Activated CD4-positive, alpha-beta T cell treated with anti-CD3 and anti-CD28 coated beads for 4 hours (primary cell): Measurements from ENCODE around the gene SHISA6.

Experiments
- DNase-seq, 2 donors: peaks; one replicate each; pipeline ENCODE4 v3.0.0-alpha.2; 2020

The SHISA6 gene

GRCh38 chr17:11547853-11548252, 306.8 kb downstream of the SHISA6 start:
- DNase-seq, result no peak

DNA sequence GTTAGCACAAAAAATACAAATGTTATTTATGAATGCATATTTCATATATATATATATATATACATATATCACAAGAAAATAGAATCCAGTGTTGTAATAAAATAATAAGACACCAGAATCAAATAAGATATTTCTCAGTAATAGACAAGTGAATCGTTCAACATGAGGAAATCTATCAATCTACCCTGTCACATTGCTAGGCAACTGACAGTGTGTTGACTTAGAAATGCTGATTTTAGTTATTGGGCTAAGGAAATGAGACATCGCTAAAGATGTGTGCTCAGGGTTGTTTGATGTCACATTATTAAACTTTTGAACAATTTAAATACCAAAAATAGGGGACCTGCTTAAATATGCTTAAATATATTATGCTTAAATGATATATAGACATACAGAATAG, 307.4 kb downstream of the SHISA6 start:
- DNase-seq, result no peak

- DNase-seq, result no peak
These were observed 309.4 kb downstream of the SHISA6 start for GRCh38 chr17:11550431-11550830.

DNA sequence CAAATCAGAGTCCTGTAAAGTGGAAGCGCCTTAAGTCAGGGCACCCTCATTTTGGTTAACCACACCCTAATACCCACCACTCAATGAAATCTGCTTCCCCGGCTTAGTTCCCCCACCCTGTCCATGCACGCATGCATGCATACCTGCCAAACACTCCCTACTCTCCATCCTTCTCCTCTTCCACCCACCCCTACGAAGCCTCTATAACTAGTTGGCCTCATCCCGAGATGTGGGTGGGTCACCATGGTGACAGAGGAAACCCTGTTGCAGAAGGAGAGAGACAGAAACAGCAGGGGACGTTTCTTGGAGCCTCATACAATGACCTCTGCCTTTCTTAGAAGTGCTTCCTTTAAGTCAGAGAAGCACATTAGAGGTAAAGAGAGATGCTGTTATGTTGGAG, 310.4 kb downstream of the SHISA6 start:
- no peak for DNase-seq

DNA sequence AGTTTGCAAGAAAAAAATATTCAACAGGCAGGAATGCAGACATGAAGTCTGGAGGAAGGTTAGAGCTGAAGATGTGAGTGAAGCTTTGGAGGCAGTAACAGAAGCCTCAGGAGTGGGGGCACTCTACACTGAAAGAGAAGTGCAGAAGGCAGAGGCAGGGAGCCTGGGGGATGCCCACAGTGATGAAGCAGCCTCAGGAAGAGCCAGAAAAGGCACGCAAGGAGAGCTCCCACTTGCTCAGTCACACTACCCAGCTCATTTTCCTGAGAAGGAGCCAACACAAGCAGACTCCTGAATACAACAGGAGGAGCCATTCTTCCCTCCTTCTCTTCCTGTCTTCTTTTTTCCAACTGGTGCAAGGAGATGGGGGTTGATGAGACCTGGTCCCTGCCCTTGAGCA, 312.1 kb downstream of the SHISA6 start:
- no peak for DNase-seq

DNA sequence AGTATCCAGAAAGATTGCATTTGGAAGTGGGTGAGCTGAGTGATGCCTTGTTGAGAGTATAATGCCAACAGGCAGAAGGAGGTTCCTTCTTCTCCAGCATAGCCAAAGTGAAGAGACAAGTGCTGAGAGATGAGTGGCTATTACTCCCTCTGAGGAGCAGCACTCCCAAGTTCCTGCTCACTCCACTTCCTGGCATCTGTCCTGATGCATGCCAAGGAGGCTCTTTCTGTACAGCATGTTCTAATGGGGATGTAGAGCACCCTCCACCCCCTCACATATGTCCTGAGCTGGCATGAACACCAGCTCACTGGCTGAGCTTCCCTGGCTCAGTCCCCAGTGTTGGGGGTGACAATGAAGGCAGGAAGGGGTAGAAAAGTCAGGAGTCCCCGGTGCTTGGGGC, 313.0 kb downstream of the SHISA6 start:
- no peak for DNase-seq

DNA sequence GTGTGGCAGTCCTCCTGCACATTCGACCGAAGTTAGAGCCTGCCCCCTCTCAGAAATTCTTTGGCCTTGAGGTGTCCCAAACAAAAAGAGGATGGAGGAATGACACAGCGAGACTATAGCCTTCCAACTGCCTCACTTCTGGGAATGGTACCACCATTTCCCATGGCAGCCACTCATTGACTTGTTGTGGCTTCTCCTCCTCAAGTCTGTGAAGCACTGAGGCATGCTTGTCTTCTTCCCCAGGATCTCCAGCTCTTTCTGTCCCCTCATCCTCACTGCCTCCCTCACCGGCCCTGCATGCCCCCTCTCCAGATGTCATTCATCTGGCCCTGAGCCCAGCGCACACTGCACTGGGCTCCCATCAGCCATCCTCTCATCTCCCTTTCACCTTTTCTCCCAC, 313.5 kb downstream of the SHISA6 start:
- DNase-seq, result no peak

DNA sequence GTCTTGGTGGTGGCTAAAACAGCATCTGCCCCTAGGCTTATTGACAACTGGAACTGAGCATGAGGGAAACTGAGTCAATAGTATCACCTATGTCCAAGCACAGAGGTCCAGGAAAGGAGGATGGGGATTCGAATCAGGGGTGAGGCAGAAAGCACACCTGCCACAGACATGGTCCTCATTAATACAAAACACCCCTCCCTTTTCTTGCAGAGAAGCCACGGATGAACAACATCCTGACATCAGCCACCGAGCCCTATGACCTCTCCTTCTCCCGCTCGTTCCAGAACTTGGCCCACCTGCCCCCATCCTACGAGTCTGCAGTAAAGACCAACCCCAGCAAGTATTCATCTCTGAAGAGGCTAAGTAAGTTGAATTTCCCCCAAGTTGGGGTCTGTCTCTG, 314.5 kb downstream of the SHISA6 start:
- DNase-seq, result no peak

DNA sequence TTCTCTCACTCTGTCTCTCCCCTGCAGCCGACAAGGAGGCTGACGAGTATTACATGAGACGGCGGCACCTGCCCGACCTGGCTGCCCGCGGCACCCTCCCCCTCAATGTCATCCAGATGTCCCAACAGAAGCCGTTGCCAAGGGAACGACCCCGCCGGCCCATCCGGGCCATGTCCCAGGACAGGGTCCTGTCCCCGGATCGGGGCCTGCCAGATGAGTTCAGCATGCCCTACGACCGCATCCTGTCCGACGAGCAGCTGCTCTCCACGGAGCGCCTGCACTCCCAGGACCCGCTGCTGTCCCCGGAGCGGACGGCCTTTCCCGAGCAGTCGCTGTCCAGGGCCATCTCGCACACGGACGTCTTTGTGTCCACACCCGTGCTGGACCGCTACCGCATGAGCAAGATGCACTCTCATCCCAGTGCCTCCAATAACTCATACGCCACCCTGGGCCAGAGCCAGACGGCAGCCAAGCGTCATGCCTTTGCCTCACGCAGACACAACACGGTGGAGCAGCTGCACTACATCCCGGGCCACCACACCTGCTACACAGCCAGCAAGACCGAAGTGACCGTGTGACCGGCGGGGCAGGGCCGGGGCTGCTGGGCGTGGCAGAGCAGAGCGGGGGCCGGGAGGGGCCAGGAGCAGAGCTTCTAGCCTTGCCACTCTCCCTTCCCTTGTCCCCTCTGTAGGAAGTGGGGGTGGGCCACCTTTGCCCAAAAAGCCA, 316.9 kb downstream of the SHISA6 start:
- no peak for DNase-seq

GRCh38 chr17:11558681-11559234, 317.7 kb downstream of the SHISA6 start:
- no peak for DNase-seq

DNA sequence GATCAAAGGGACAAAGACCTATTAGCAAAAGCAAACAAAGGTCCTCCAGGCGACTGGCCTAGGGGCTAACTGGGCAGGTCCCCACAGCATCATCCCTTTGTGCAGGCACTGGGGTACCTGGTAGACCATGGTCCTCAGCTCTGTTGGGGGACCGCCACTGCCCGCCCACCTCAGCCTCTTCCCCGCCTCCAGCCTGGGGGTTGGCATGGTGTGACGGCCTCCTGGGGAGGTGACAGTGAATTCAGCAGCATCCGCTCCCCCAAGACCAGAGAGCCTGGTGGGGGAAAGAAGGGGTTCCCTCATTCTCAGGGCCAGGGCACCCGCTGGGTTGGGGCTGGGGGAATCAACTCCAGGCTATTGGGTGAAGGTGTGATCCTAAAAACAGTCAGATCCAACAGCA, 318.6 kb downstream of the SHISA6 start:
- DNase-seq, result no peak

GRCh38 chr17:11561281-11561680, 320.3 kb downstream of the SHISA6 start:
- DNase-seq, result no peak

- no peak for DNase-seq
These were observed 320.7 kb downstream of the SHISA6 start for GRCh38 chr17:11561702-11562101.

GRCh38 chr17:11564589-11565380, 323.8 kb downstream of the SHISA6 start:
- no peak for DNase-seq

GRCh38 chr17:11565591-11565990, 324.6 kb downstream of the SHISA6 start:
- no peak for DNase-seq

- DNase-seq, result no peak
These were observed 338.0 kb downstream of the SHISA6 start for GRCh38 chr17:11578998-11579397.

GRCh38 chr17:11580677-11581076, 339.7 kb downstream of the SHISA6 start:
- no peak for DNase-seq

DNA sequence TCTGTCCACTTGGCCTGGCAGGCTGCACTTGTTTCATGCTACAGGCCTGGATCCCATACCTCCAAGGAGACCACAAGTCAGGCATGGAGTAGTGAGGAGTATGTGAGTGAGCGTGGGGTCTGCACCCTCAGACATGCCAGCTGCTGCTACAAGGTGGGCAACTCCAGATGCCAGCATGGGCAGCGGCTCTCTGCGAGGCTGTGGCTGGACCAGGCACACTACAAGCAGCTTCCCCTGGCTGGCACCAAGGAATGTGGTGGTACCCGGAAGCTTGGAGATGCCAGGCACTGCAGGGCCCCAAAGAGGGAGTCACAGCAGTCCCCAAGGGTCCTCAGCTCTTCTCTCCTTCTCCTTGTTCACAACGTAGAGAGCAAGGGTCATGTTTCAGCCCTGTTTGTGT, 341.2 kb downstream of the SHISA6 start:
- no peak for DNase-seq

DNA sequence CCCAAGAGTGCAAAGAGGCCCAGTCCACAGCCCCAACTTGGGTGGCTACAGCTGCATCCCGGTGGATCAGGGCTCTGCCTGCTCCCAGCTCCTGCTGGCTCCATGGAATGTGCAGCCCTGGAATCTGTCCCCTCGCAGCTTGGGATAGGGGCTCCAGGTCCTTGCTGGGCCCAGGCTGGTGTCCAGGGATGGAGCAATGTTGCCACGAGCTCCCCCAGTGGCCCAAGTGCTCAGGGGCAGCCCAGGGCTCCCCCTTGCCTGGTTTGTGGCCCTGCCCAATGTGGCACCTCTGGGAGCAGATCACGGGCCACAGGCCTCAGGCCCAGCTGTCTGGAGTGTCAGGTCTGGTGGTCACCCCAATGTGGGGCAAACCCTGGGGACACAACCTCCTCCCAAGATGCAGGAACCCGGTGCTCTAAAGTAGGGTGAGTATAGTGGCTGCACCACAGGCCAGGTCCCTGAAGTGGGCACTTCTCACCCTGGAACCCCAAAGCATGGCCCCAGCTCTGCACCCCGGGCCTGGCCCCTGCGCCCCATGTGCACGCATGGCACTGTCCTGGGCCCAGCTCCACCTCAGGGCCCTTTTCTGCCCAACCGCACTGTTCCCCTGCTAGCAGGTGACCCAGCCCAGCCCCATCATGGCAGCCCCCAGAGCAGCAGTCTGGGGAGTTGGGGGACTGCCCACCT, 342.4 kb downstream of the SHISA6 start:
- DNase-seq, result no peak

DNA sequence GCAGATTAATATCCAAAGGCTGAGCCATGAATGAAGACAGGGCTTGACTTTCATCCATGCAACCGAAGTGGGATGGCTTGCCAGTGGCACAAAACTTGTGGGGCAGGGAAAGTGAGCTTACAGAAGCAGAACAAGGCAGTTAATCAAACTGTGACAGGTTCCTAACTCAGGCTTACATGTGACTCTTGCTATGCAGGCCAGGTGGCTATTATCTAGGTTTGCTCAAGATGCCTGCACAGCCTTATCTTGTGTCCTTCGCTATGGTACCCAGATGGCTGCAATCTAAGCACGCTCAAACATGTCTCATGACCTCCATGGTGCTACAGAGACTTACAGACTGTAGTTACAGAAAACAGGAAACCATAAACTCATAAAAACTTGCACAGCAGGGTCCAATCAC, 348.7 kb downstream of the SHISA6 start:
- no peak for DNase-seq

DNA sequence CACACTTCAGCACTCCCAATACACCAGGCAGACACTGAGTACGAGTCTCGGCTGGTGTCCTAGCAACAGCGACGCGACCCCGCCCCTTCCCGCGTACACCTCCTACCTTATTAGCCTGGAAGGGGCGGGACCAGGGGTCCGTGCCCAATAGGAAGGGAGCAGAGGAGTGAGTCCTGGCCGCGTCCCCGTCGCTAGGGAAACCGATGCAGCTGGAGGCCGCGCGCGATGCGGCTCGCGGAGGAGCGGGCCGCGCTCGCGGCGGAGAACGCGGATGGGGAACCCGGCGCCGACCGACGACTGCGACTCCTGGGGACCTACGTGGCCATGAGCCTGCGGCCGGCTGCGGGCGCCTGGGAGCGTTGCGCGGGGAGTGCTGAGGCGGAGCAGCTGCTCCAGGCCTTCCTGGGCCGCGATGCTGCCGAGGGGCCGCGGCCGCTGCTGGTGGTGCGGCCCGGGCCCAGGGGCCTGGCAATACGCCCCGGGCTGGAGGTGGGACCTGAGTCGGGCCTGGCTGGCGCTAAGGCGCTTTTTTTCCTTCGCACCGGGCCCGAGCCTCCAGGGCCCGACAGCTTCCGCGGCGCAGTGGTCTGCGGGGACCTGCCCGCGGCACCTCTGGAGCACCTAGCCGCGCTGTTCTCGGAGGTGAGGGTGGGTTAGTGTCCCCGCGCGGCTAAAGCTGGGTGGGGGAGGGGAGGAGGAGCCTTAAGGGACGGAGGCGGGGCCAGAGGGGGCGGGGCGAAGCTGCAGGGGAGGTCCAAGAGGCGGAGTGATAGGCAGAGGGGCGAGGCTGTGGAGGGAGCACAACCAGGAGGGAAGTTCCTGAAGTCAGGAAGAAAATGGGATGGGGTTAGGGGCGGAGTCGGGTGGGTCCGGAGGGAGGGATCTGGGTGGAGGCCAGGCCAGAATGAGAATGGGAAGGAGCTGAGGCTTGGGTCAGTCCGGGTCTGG, 357.5 kb downstream of the SHISA6 start, which contains the start of gene DNAH9:
TSS of gene DNAH9 (plus strand) at position 197 of the 948 bp plus-strand sequence. CDS start at position 226, 29 bp downstream.
- DNase-seq, result no peak

DNA sequence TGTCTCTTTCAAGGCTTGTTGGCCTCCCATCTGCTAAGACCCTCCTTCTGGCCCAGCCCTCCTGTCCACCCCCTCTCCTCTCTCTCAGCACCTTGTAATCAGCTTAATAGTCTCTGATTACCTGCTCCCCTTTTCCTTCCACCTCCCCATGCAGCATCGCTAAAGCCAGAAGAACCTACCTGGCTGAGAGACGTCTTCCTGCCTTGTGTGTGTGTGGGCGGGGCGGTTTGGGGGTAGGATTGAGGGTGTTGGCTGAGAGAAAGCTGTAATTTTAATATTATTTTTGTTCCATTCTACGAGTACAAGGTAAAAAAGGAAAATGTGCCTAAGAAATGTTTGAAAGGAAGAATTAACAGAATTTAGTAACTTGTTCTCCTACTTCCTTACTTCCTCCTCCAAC, 360.6 kb downstream of the SHISA6 start:
- no peak for DNase-seq
